Smooth muscle cell (in vitro differentiated cells): Measurements from ENCODE around the gene BANP. TPM values are rescaled to one million over a fixed set of nuclear protein-coding genes. Genes with fewer than 3 reads are reported as not detected.

Experiments
- DNase-seq: peaks from one replicate; lab custom pipeline; 2025; ENCODE audit not compliant: unreplicated experiment; lab: John Stamatoyannopoulos, UW
- H2AFZ ChIP-seq: fragments of 200-600 bp; sonication (generic); 2 replicates; pipeline ENCODE4 v1.6.0; 2016; ENCODE audit warnings: antibody characterized with exemption, low read depth, mild to moderate bottlenecking
- H3F3A ChIP-seq: fragments of 200-600 bp; sonication (generic); 2 replicates; pipeline ENCODE4 v1.6.0; 2017; ENCODE audit warnings: antibody characterized with exemption, low read depth
- H3K27ac ChIP-seq: fragments of 200-600 bp; sonication (generic); 2 replicates; pipeline ENCODE4 v1.5.1; 2016; ENCODE audit warnings: low read depth, mild to moderate bottlenecking
- H3K27me3 ChIP-seq: fragments of 200-600 bp; sonication (generic); 2 replicates; pipeline ENCODE4 v1.6.1; 2016; ENCODE audit warnings: low read depth, mild to moderate bottlenecking
- H3K36me3 ChIP-seq: fragments of 200-600 bp; sonication (generic); 2 replicates; pipeline ENCODE4 v1.5.1; 2016; ENCODE audit warnings: low read depth
- H3K4me1 ChIP-seq: fragments of 200-600 bp; sonication (generic); 2 replicates; pipeline ENCODE4 v1.5.1; 2016; ENCODE audit warnings: low read depth
- H3K4me2 ChIP-seq: fragments of 200-600 bp; sonication (generic); 2 replicates; pipeline ENCODE4 v1.6.0; 2016; ENCODE audit warnings: mild to moderate bottlenecking
- H3K4me3 ChIP-seq: fragments of 200-600 bp; sonication (generic); 2 replicates; pipeline ENCODE4 v1.5.1; 2016; ENCODE audit warnings: mild to moderate bottlenecking
- H3K79me2 ChIP-seq: fragments of 200-600 bp; sonication (generic); 2 replicates; pipeline ENCODE4 v1.6.0; 2016; ENCODE audit warnings: low read depth, mild to moderate bottlenecking
- H3K9ac ChIP-seq: fragments of 200-600 bp; sonication (generic); 2 replicates; pipeline ENCODE4 v1.6.0; 2016; ENCODE audit warnings: low read depth
- H3K9me3 ChIP-seq: fragments of 200-600 bp; sonication (generic); replicated peaks from 2 replicates; pipeline ENCODE4 v1.5.1; 2016; ENCODE audit warnings: low read depth
- H4K20me1 ChIP-seq: fragments of 200-600 bp; sonication (generic); 2 replicates; pipeline ENCODE4 v1.6.0; 2016; ENCODE audit warnings: low read depth
- WGBS: methylation state at CpG from one replicate; pipeline ENCODE4 v1.1.7; 2016; ENCODE audit warnings: low lambda C conversion rate; 5-methylcytosine and 5-hydroxymethylcytosine counted together
- polyA plus RNA-seq: library from polyadenylated mRNA; unstranded; fragments of >200 nt; fragmentation: Nextera tagmentation; extraction: Ambion mirVana; gene quantifications from 2 replicates; pipeline ENCODE4 v1.2.1, GENCODE V29; 2016
- total RNA-seq: library from RNA; depleted of rRNA; stranded (reverse); fragments of >200 nt; gene quantifications from 2 replicates; pipeline ENCODE4 v1.2.3, GENCODE V29; 2014
- TF ChIP-seq, protein P1 (sequence below): fragments of 200-600 bp; sonication (generic); IDR thresholded peaks from 2 replicates; pipeline ENCODE4 v1.5.1; 2017; ENCODE audit warnings: borderline replicate concordance, mild to moderate bottlenecking, antibody characterized with exemption; ENCODE audit not compliant: insufficient read depth, poor library complexity, severe bottlenecking

BANP gene
- total and polyA plus RNA-seq, 2 experiments from 2014 or later, result 11.5 to 19.5 TPM

DNA sequence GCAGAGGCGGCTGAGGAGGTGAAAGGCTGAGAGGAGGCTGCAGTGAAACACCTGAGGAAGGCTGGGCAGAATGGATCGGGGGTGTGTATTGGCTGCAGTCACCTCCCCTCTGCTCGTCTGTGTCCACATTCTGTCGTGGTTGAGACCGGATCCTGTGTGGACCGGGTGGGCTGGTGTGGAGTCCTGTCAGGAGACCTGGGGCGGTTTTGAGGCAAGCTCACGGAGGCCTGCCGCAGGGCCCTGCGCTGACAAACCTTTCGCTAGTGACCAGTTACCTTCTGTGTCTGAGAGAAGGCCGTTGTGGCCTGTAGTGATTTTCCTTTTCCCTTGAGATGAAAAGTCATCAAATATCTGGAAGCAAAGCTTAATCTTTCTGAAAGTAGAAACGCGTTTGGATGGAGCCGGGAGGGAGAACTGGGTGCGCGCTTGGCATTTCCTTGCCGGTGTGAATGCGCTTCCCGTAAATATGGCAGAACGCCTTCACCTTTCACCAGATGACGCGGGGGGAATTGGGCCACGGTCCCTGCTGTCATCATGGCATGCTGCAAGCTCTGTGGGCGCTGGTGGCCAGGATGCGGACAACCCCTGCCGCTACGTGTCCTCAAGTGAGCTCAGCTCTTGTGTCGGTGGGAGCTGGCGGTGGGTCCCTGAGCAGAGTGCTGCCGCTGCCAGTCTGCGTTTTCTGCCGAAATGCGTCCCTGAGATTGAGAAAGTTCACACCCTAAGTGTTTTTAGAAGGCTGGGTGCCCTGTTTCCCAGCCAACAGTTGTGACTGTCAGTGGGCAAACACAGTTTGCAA lies 6.3 kb downstream of the BANP start:
- Histone ChIP-seq H3K4me2 (no peak overlapping the region), H3K9me3 (no peaks in the 10 kb centered on the region), H3F3A (no peaks in the 10 kb centered on the region), H3K36me3 (no peaks in the 10 kb centered on the region), H3K4me3 (no peak overlapping the region), H3K79me2 (peaks cover 75% of the 10 kb centered on the region), H3K9ac (no peak overlapping the region), H3K27me3 (no peaks in the 10 kb centered on the region), H3K4me1 (peaks cover 11% of the 10 kb centered on the region), H3K27ac (peak overlapping the region; percentile 58), H4K20me1 (peaks cover 28% of the 10 kb centered on the region), H2AFZ (no peak overlapping the region)
- DNase-seq, result no peak
- WGBS, result 98% methylated on average over 34 of the region's 34 CpGs
- TF ChIP-seq, protein P1, sequence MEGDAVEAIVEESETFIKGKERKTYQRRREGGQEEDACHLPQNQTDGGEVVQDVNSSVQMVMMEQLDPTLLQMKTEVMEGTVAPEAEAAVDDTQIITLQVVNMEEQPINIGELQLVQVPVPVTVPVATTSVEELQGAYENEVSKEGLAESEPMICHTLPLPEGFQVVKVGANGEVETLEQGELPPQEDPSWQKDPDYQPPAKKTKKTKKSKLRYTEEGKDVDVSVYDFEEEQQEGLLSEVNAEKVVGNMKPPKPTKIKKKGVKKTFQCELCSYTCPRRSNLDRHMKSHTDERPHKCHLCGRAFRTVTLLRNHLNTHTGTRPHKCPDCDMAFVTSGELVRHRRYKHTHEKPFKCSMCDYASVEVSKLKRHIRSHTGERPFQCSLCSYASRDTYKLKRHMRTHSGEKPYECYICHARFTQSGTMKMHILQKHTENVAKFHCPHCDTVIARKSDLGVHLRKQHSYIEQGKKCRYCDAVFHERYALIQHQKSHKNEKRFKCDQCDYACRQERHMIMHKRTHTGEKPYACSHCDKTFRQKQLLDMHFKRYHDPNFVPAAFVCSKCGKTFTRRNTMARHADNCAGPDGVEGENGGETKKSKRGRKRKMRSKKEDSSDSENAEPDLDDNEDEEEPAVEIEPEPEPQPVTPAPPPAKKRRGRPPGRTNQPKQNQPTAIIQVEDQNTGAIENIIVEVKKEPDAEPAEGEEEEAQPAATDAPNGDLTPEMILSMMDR, result no peak

DNA sequence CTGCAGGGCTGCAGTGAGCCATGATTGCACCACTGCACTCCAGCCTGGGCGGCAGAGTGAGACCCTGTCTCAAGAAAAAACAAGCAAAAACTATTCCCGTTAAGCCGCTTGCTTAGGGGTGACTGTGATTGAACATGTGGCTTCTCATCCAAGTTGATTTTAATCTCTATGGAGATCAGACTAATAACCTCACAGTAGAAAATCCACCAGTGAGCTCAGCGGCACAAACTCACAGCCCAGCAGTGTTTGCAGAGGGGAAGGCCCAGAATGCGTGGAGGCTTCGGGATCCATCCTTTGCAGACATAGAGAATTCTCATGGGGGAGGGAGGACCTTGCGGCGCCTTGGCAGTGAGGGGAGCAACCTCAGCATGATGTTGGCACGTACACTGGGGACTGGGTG lies 7.4 kb downstream of the BANP start:
- Histone ChIP-seq H2AFZ (no peak overlapping the region), H3K79me2 (peaks cover 69% of the 10 kb centered on the region), H3K9ac (no peak overlapping the region), H3K9me3 (no peaks in the 10 kb centered on the region), H3K4me3 (no peak overlapping the region), H3K36me3 (no peaks in the 10 kb centered on the region), H3K27ac (no peak overlapping the region), H3K4me1 (peaks cover 11% of the 10 kb centered on the region), H3K27me3 (no peaks in the 10 kb centered on the region), H3F3A (no peaks in the 10 kb centered on the region), H3K4me2 (no peak overlapping the region), H4K20me1 (peaks cover 28% of the 10 kb centered on the region)
- WGBS, result 92% methylated on average over 9 of the region's 9 CpGs
- no peak for DNase-seq
- TF ChIP-seq, protein P1, result no peak

DNA sequence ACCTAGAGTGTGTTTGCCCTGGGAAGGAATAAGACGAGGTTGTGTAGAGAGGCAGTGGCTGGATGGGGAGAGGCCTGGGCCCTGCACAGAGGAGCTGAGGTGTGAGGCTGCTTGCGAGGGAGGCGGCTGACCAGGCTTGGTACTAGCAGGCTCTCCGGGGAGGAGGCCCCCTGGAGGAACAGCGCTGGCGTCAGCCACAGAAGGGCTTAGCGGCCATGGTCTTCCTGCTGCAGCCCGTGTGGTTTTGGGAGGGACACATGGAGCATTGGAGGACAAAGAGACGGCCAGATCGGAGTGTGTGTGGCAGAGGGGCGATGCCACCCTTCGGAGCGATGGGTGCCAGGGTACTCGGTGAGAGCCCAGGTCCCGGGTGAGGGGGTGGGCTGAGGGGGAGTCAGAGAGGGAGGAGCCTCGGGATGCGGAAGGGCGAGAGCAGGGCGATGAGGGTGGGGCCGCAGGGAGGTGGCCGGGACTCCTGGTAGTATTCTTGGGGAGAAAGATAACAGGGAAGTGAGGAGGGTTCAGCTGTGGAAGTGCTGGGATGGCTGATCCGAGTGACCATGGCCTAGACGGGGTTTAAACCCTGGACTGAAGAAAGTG lies 8.3 kb downstream of the BANP start:
- Histone ChIP-seq H3K79me2 (peaks cover 67% of the 10 kb centered on the region), H3K4me3 (no peak overlapping the region), H3K4me2 (no peak overlapping the region), H3K27me3 (no peaks in the 10 kb centered on the region), H3K36me3 (no peaks in the 10 kb centered on the region), H3K9me3 (no peaks in the 10 kb centered on the region), H3K9ac (no peak overlapping the region), H4K20me1 (peaks cover 28% of the 10 kb centered on the region), H2AFZ (no peak overlapping the region), H3F3A (no peaks in the 10 kb centered on the region), H3K4me1 (peaks cover 11% of the 10 kb centered on the region), H3K27ac (no peak overlapping the region)
- no peak for DNase-seq
- WGBS, result 90% methylated on average over 23 of the region's 23 CpGs
- TF ChIP-seq, protein P1, result no peak

GRCh38 chr16:87960296-87960695 lies 9.1 kb downstream of the BANP start:
- Histone ChIP-seq H3K79me2 (peaks cover 72% of the 10 kb centered on the region), H4K20me1 (peaks cover 28% of the 10 kb centered on the region), H3K4me1 (peaks cover 11% of the 10 kb centered on the region), H3K36me3 (no peaks in the 10 kb centered on the region), H3K4me3 (no peak overlapping the region), H3K9ac (no peak overlapping the region), H3K27me3 (no peaks in the 10 kb centered on the region), H2AFZ (no peak overlapping the region), H3F3A (no peaks in the 10 kb centered on the region), H3K9me3 (no peaks in the 10 kb centered on the region), H3K27ac (no peak overlapping the region), H3K4me2 (no peak overlapping the region)
- DNase-seq, result no peak
- 99% methylated on average over 5 of the region's 5 CpGs for WGBS
- TF ChIP-seq, protein P1, result no peak
